ENCODE measurements around the gene NRN1. TPM values are rescaled to one million over a fixed set of nuclear protein-coding genes. Genes with fewer than 3 reads are reported as not detected.

NRN1 gene
- total RNA-seq, 1 experiment from 2014 or later = not detected

DNA sequence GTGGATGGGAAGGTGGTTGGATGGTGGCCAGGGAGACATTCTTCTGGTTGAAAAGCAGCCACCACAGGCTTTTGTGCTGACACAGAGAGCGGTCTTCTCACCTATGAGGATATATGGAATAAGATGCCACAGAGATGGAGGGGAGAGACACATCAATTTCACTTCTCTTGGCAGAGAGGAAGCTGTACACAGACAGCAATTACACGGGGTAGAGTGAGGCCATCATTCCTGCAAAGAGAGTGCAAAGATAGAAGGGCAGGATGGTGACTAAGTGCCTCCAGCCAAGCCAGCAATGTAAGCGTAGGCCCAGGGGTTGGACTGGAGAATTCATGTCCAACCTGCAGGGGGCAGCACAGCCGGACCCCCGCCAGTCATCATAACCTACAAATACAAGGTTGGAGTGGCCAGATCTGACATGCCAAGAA lies 56.4 kb downstream of the NRN1 start:
- no peak overlapping the region for H3K4me3 Mint-ChIP-seq (ENCODE audit: unreplicated experiment)
- no peaks in the 10 kb centered on the region for H3K36me3 Mint-ChIP-seq (ENCODE audit: insufficient read depth, unreplicated experiment)

More for the DNA sequence above, 56.4 kb downstream of the NRN1 start:
- TF ChIP-seq, protein P1, sequence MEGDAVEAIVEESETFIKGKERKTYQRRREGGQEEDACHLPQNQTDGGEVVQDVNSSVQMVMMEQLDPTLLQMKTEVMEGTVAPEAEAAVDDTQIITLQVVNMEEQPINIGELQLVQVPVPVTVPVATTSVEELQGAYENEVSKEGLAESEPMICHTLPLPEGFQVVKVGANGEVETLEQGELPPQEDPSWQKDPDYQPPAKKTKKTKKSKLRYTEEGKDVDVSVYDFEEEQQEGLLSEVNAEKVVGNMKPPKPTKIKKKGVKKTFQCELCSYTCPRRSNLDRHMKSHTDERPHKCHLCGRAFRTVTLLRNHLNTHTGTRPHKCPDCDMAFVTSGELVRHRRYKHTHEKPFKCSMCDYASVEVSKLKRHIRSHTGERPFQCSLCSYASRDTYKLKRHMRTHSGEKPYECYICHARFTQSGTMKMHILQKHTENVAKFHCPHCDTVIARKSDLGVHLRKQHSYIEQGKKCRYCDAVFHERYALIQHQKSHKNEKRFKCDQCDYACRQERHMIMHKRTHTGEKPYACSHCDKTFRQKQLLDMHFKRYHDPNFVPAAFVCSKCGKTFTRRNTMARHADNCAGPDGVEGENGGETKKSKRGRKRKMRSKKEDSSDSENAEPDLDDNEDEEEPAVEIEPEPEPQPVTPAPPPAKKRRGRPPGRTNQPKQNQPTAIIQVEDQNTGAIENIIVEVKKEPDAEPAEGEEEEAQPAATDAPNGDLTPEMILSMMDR (IDR thresholded peaks at IDR 0.05; ENCODE audit: insufficient read depth in 1 of 2, low read depth in 1 of 2, low read length in 1 of 2, severe bottlenecking in 1 of 2, unreplicated experiment in 1 of 2) = peak in 1 of 2 experiments; percentile 54
- Histone ChIP-seq H3K4me3 (ENCODE audit: low read depth, low read length) (no peak overlapping the region), H3K4me1 (no peaks in the 10 kb centered on the region), H3K36me3 (ENCODE audit: control insufficient read depth, insufficient read depth, low read length) (no peaks in the 10 kb centered on the region), H3K9me3 (0 out of 2 replicates have a peak, but pooled peaks cover 2% of the 10 kb centered on the region), H3K27me3 (replicated peaks; ENCODE audit: control insufficient read depth, insufficient read depth, low read length) (no peaks in the 10 kb centered on the region)
- BruUV-seq (replicated peaks) = no TSS peak
- peaks cover 12% of the 10 kb centered on the region for H3K27me3 Mint-ChIP-seq (ENCODE audit: insufficient read depth, unreplicated experiment)
- H3K4me1 Mint-ChIP-seq (ENCODE audit: low read depth, unreplicated experiment) = no peaks in the 10 kb centered on the region
- ChIA-PET CTCF (no interaction called here), POLR2A (no interaction called here)
- no peaks in the 10 kb centered on the region for H3K9me3 Mint-ChIP-seq (ENCODE audit: unreplicated experiment)
- intact Hi-C loops (cut with micrococcal nuclease; ENCODE audit: unreplicated experiment) = loop anchor here (10.0 kb wide), 1 partner anchor 594 kb away; no protein-coding TSS in a partner anchor
- no peak overlapping the region for H3K27ac Mint-ChIP-seq (ENCODE audit: unreplicated experiment)
- DNase-seq = peak in 1 of 2 experiments; percentile 23
